Bladder microvascular endothelial cell (primary cell): ENCODE data around the gene SMARCA2. TPM values are rescaled to one million over a fixed set of nuclear protein-coding genes. Genes with fewer than 3 reads are reported as not detected.

Source experiments
- total RNA-seq: library from RNA; depleted of rRNA; stranded (reverse); fragments of >200 nt; gene quantifications from 2 replicates; pipeline ENCODE4 v1.2.3, GENCODE V29; 2014

Gene SMARCA2
- total RNA-seq: 41.1 and 115 TPM in 2 replicates

DNA sequence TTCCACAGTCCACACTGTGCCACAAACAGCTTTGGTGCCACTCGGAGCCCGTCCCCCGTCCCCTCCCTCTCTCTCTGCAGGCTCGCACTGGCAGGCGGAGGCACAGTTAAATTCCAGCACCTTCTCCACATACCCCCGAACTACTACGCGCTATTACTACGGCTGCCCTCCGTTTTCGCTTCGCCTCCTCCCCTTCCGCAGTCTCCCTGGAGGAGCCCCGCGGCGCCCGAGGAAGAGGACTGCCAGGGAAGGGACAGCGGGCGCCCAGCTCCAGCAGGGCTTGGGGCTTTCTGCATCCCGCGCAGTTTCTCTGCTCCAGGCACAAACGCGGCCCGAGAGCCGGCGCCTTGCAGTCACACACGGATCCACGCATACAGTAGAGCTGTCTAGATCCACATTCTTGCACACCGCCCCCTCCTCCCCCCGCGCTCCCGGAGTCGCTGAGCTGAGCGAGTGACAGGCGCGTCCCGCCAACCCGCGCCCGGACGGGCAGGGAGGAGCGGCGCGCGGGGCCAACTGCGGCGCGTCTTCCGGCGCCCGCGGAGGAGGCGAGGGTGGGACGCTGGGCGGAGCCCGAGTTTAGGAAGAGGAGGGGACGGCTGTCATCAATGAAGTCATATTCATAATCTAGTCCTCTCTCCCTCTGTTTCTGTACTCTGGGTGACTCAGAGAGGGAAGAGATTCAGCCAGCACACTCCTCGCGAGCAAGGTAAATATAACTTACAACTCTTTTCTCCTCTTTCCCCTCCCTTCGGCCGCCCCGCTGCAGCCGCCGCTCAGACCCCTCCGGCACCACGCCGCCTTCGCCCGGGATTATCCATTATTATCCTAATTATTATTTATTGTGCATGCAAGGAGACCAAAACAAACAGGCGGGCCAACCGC, at the start of gene SMARCA2:
Gene SMARCA2 (plus strand): TSS at position 652 of the 885 bp plus-strand sequence. CDS start 13,676 bp downstream, outside the sequence.

